B cell (primary cell): ENCODE measurements around the gene ZNF267.

ENCODE experiments used
- CTCF ChIP-seq: fragments of 200-600 bp; IDR thresholded peaks from one replicate; pipeline ENCODE4 v1.8.0; 2022; ENCODE audit warnings: antibody characterized with exemption, mild to moderate bottlenecking
- EZH2 ChIP-seq: IDR thresholded peaks from 2 replicates; pipeline ENCODE4 v1.6.1; 2012; ENCODE audit warnings: borderline replicate concordance, low read depth, mild to moderate bottlenecking, moderate library complexity, low read length; ENCODE audit not compliant: insufficient read depth, poor library complexity, severe bottlenecking

GRCh38 chr16:31916056-31916488 lies 42.5 kb downstream of the ZNF267 start:
- no peak for TF ChIP-seq CTCF
- TF ChIP-seq EZH2 = no peak
